Left ventricle myocardium inferior (tissue), 1 donor: ENCODE results near the gene PDF. TPM values are rescaled to one million over a fixed set of nuclear protein-coding genes. Genes with fewer than 3 reads are reported as not detected.
"Not testable (repeated sequence)": the region's sequence is repeated elsewhere in the genome, so short reads cannot be mapped to it uniquely, and the experiment has no call there.

Experiments
- DNase-seq: peaks from one replicate; pipeline ENCODE4 v3.0.0-alpha.2; 2020
- H3K27ac ChIP-seq: fragments of 200-600 bp; replicated peaks from 2 replicates; pipeline ENCODE4 v1.8.0; 2021
- H3K27me3 ChIP-seq: fragments of 200-600 bp; 2 replicates; pipeline ENCODE4 v1.8.0; 2021; ENCODE audit warnings: low read depth
- H3K36me3 ChIP-seq: fragments of 200-600 bp; 2 replicates; pipeline ENCODE4 v1.8.0; 2021
- H3K4me1 ChIP-seq: fragments of 200-600 bp; 2 replicates; pipeline ENCODE4 v1.8.0; 2021
- H3K4me3 ChIP-seq: fragments of 200-600 bp; 2 replicates; pipeline ENCODE4 v1.8.0; 2021; ENCODE audit warnings: mild to moderate bottlenecking, moderate library complexity
- H3K9me3 ChIP-seq: fragments of 200-600 bp; replicated peaks from 2 replicates; pipeline ENCODE4 v1.8.0; 2021
- CTCF ChIP-seq: fragments of 200-600 bp; IDR thresholded peaks from 2 replicates; pipeline ENCODE4 v1.8.0; 2021; ENCODE audit warnings: antibody characterized with exemption, mild to moderate bottlenecking, borderline replicate concordance
- intact Hi-C: fragments of 100-400 bp; cut with micrococcal nuclease; formaldehyde crosslinking; loops from one replicate; pipeline ENCODE4 v1.11.0; 2022
- total RNA-seq: library from RNA; stranded (reverse); fragmentation: NEBNext Ultra II Directional; extraction: Animal tissue kit (Norgen Biotek cat#: 25700); gene quantifications from one replicate; pipeline ENCODE4 v1.2.1, GENCODE V29; 2021
- donor health status: DM: no; HTN: yes; CAD: no; lungs with severe emphysema.

Gene PDF
- total RNA-seq, 1 donor from 2014 or later = 6.0 TPM

GRCh38 chr16:69363281-69363717, 32.9 kb upstream of the PDF start:
- intact Hi-C loops = no loop called here
- peaks cover 64% of the 10 kb centered on the region for H3K36me3 ChIP-seq
- no peaks in the 10 kb centered on the region for H3K4me1 ChIP-seq
- no peak for DNase-seq
- no peak overlapping the region for H3K27ac ChIP-seq
- no peak overlapping the region for H3K4me3 ChIP-seq
- no peak for TF ChIP-seq CTCF
- no peaks in the 10 kb centered on the region for H3K27me3 ChIP-seq
- no peaks in the 10 kb centered on the region for H3K9me3 ChIP-seq

- DNase-seq, H3K9me3 ChIP-seq, H3K27me3 ChIP-seq, H3K27ac ChIP-seq, H3K4me3 ChIP-seq, H3K4me1 ChIP-seq, intact Hi-C loops: not testable (repeated sequence)
- H3K36me3 ChIP-seq = peaks cover 31% of the 10 kb centered on the region
Measured at GRCh38 chr16:69360070-69360469, 29.7 kb upstream of the PDF start.

GRCh38 chr16:69351309-69352027, 21.1 kb upstream of the PDF start, which contains the start of gene TMED6:
TSS of gene TMED6 (minus strand) at chr16:69351786. CDS start at chr16:69351753, 33 bp downstream.
- Histone ChIP-seq H3K27me3 (no peaks in the 10 kb centered on the region), H3K36me3 (peaks cover 27% of the 10 kb centered on the region), H3K27ac (no peak within 1 kb of the TSS), H3K9me3 (no peaks in the 10 kb centered on the region), H3K4me1 (no peaks in the 10 kb centered on the region), H3K4me3 (no peak within 1 kb of the TSS)
- intact Hi-C loops = no loop called here
- no peak for DNase-seq
- no peak for TF ChIP-seq CTCF

- H3K4me1 ChIP-seq = no peaks in the 10 kb centered on the region
- H3K4me3 ChIP-seq = no peak overlapping the region
- TF ChIP-seq CTCF = no peak
- H3K27me3 ChIP-seq = no peaks in the 10 kb centered on the region
- no peak for DNase-seq
- intact Hi-C loops = no loop called here
- no peak overlapping the region for H3K27ac ChIP-seq
- no peaks in the 10 kb centered on the region for H3K9me3 ChIP-seq
- peaks cover 27% of the 10 kb centered on the region for H3K36me3 ChIP-seq
Measured at GRCh38 chr16:69350536-69351133, 20.2 kb upstream of the PDF start.

- no peaks in the 10 kb centered on the region for H3K27me3 ChIP-seq
- H3K4me1 ChIP-seq = no peaks in the 10 kb centered on the region
- peaks cover 27% of the 10 kb centered on the region for H3K36me3 ChIP-seq
- no peak overlapping the region for H3K27ac ChIP-seq
- DNase-seq = no peak
- H3K4me3 ChIP-seq = no peak overlapping the region
- intact Hi-C loops = no loop called here
- H3K9me3 ChIP-seq = no peaks in the 10 kb centered on the region
- no peak for TF ChIP-seq CTCF
Measured at GRCh38 chr16:69349536-69349935, 19.1 kb upstream of the PDF start.

- H3K9me3 ChIP-seq = no peaks in the 10 kb centered on the region
- no peak for DNase-seq
- H3K4me3 ChIP-seq = no peak overlapping the region
- no peaks in the 10 kb centered on the region for H3K4me1 ChIP-seq
- H3K27me3 ChIP-seq = no peaks in the 10 kb centered on the region
- H3K36me3 ChIP-seq = peaks cover 33% of the 10 kb centered on the region
- no peak overlapping the region for H3K27ac ChIP-seq
- intact Hi-C loops = no loop called here
- TF ChIP-seq CTCF = no peak
Measured at GRCh38 chr16:69348222-69348621, 17.8 kb upstream of the PDF start.
